NB4 (cell line): ENCODE data around the gene LAMA3.

Experiments
- DNase-seq: peaks from one replicate; pipeline ENCODE4 v3.0.0; 2010; ENCODE audit warnings: low read depth
- H3K4me3 ChIP-seq: one replicate; pipeline ENCODE4 v1.5.1; 2011; ENCODE audit warnings: mild to moderate bottlenecking, low read depth, low read length, moderate library complexity
- MYC ChIP-seq: IDR thresholded peaks from 2 replicates; pipeline ENCODE4 v1.6.1; 2011; ENCODE audit warnings: low read depth, low read length
- POLR2A ChIP-seq: IDR thresholded peaks from 2 replicates; pipeline ENCODE4 v1.6.1; 2011; ENCODE audit warnings: mild to moderate bottlenecking; ENCODE audit not compliant: insufficient read length; ENCODE audit errors: extremely low read depth
- TF ChIP-seq, protein P1 (sequence below): IDR thresholded peaks from one replicate; pipeline ENCODE4 v1.5.1; 2012; ENCODE audit warnings: low read depth, low read length
- TF ChIP-seq, protein P2 (sequence below): IDR thresholded peaks from 2 replicates; pipeline ENCODE4 v1.6.1; 2011; ENCODE audit warnings: low read depth, low read length

LAMA3 gene

DNA sequence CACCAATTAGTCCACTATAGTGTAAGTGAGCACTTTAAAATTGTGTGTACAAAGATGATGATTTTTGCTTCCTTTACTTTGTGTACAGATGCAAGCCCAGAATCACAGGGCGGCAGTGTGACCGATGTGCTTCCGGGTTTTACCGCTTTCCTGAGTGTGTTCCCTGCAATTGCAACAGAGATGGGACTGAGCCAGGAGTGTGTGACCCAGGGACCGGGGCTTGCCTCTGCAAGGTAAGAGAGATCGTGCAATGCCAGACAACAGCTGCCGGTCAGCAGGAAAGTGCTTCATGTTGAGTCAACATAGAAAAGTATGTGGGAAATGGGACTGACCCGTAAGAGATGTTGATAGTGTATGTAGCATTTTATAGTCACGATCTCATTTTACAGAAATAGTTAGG, 168.5 kb downstream of the LAMA3 start:
- no peak overlapping the region for H3K4me3 ChIP-seq
- DNase-seq, result no peak
- TF ChIP-seq, protein P1, sequence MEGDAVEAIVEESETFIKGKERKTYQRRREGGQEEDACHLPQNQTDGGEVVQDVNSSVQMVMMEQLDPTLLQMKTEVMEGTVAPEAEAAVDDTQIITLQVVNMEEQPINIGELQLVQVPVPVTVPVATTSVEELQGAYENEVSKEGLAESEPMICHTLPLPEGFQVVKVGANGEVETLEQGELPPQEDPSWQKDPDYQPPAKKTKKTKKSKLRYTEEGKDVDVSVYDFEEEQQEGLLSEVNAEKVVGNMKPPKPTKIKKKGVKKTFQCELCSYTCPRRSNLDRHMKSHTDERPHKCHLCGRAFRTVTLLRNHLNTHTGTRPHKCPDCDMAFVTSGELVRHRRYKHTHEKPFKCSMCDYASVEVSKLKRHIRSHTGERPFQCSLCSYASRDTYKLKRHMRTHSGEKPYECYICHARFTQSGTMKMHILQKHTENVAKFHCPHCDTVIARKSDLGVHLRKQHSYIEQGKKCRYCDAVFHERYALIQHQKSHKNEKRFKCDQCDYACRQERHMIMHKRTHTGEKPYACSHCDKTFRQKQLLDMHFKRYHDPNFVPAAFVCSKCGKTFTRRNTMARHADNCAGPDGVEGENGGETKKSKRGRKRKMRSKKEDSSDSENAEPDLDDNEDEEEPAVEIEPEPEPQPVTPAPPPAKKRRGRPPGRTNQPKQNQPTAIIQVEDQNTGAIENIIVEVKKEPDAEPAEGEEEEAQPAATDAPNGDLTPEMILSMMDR, result no peak
- TF ChIP-seq, protein P2, sequence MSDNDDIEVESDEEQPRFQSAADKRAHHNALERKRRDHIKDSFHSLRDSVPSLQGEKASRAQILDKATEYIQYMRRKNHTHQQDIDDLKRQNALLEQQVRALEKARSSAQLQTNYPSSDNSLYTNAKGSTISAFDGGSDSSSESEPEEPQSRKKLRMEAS, result no peak
- TF ChIP-seq MYC (no peak), POLR2A (no peak)

DNA sequence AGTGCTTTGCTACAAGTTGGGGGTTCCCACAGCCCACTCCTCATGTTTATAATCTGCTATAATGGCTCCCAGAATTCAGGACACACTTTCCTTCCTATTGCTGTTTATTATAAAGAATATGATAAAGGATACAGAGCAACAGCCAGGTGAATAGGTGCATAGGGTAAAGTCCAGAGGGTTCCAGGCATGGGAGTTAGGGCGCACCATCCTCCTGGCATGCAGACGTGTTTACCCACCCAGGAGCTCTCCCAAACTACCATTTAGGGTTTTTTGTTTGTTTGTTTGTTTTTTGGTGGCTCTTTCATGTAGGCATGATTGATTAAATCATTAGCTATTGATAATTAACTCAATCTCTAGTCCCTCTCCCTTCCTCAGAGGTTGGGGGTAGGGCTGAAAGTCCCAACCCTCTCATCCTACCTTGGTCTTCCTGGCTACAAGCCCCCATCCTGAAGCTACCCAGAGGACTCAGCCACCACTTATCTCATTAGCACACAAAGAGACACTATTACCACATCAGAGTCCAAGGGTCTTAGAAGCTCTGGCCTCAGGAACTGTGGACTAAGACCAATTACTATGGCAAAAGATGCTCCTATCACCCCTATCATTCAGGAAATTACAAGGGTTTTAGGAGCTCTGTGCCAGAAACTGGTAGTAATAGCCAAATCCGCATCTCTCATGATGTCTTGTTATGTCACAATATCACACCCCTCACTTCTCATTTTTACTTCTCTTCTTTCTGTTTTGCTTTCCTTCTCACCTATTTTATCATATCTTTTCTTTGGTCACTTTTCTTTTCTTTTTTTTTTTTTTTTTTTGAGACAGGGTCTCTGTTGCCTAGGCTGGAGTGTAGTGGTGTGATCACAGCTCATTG, 170.4 kb downstream of the LAMA3 start:
- no peak for DNase-seq
- no peak overlapping the region for H3K4me3 ChIP-seq
- TF ChIP-seq, protein P1, result no peak
- TF ChIP-seq, protein P2, result no peak
- TF ChIP-seq POLR2A (no peak), MYC (no peak)

DNA sequence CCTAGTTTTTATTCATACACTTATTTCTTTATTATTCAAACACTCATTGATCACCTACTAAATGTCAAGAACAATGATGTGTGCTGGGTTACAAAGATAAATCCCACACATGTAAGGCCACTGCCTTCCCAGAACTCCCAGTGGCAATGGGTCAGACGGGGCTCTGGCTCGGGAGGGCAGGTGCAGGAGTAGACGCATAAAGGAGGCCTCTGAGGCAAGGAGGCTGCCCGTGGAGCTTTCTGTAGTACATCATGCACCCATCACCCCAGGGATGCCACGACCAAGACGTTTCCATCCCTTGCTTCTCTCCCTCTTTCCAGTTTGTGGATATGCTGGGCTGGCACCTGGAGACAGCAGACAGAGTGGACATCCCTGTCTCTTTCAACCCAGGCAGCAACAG, 172.1 kb downstream of the LAMA3 start:
- DNase-seq, result no peak
- TF ChIP-seq POLR2A (no peak), MYC (no peak)
- TF ChIP-seq, protein P1, result no peak
- TF ChIP-seq, protein P2, result no peak

DNA sequence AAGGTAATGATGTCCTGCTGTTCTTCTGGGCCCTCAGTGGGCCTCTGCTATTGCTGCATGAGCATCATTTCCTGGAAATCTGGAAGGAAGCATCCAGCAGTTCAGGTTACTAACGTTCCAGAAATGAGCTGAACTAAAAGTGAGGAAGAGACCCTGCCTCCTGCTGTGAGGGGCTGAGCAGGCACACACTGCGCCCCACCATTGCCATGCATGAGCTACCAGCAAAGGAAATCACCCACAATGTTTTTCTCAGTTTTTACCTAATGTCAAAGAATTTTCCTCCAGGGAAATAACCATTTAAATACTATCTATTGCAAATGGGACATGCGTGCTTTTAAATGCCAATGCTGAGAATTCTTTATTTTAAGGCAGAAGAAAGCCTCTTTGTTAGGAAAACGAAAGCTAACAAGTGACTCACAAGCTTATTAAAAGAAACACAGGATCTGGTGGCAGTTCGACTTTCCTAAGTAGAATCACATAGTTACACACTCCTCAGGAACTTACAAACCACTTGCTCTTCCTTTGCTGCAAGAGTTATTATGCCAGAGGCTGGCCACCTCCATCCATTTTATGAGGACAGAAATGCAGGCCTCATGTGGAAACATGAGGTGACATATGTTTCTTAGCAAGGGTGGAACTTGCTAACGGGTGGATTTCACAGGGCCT, 172.7 kb downstream of the LAMA3 start:
- DNase-seq, result no peak
- TF ChIP-seq, protein P2, result no peak
- H3K4me3 ChIP-seq, result no peak overlapping the region

More for the DNA sequence above, 172.1 kb downstream of the LAMA3 start:
- no peak overlapping the region for H3K4me3 ChIP-seq

DNA sequence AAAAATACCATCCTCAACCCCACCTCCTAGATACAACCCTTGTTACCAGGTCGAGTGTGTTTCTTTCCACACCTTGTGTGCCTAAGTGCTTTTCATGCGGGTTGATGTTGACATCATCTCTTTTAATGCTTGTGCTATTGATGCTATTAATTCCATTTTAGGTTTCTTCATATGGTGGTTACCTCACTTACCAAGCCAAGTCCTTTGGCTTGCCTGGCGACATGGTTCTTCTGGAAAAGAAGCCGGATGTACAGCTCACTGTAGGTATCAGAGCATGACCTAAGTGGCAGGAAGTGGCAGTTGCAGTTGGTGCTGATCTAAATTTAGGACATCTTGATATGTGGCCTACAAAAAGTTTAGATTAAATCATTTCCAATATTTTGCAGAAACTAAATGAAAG, 175.4 kb downstream of the LAMA3 start:
- TF ChIP-seq MYC (no peak), POLR2A (no peak)
- TF ChIP-seq, protein P2, result no peak
- TF ChIP-seq, protein P1, result no peak
- no peak overlapping the region for H3K4me3 ChIP-seq
- no peak for DNase-seq

DNA sequence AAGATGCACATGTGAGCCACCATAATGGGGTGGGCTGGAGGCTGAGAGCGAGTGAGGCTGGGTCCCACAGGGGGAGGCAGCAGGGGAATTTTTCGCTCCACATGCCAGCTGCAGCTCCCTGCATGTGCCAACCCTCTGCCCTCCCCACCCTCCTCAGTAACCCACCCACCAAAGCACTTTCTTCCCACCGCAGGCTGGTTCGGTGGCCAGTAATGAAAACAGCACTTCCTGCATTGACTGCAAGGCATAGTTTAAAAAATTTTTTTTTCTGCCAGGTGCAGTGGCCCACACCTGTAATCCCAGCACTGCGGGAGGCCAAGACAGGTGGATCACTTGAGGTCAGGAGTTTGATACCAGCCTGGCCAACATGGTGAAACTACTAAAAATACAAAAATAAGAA, 177.8 kb downstream of the LAMA3 start:
- no peak for DNase-seq
- TF ChIP-seq, protein P1, result no peak
- TF ChIP-seq, protein P2, result no peak
- TF ChIP-seq MYC (no peak), POLR2A (no peak)
- H3K4me3 ChIP-seq, result no peak overlapping the region
